Fibroblast of skin of left biceps (primary cell): ENCODE measurements around the gene ZNF184.
"Not testable (repeated sequence)": the region's sequence is repeated elsewhere in the genome, so short reads cannot be mapped to it uniquely, and the experiment has no call there.

Experiments
- DNase-seq, 2 experiments: peaks; one replicate each; pipeline ENCODE4 v3.0.0-alpha.2; 2013; ENCODE audit warnings: low read depth in 2 of 2

Gene ZNF184

DNA sequence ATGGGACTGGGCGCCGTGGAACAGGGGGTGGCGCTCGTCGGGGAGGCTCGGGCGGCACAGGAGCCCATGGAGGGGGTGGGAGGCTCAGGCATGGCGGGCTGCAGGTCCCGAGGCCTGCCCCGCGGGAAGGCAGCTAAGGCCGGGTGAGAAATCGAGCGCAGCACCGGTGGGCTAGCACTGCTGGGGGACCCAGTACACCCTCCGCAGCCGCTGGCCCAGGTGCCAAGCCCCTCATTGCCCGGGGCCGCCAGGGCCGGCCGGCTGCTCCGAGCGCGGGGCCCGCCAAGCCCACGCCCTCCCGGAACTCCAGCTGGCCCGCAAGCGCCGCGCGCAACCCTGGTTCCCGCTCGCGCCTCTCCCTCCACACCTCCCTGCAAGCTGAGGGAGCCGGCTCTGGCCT, 48.1 kb downstream of the ZNF184 start:
- not testable (repeated sequence) for DNase-seq

- no peak for DNase-seq
Measured at GRCh38 chr6:27422651-27423332, 50.1 kb downstream of the ZNF184 start.

DNA sequence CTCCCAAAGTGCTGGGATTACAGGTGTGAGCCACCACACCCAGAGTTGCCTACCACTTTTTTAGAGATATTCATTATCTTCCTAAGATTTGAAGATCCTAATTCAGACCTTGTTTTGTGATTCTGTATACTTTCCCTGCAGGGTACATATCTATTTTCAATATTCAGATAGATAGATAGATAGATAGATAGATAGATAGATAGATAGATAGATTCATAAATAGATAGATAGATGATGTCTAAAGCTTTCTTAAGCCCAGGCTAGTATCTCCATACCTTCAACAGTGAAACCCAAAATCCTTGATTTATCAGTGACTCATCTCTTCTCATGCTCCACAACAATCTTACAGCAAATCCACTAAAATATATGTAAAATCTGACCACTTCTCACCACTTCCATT, 53.5 kb downstream of the ZNF184 start:
- no peak for DNase-seq

DNA sequence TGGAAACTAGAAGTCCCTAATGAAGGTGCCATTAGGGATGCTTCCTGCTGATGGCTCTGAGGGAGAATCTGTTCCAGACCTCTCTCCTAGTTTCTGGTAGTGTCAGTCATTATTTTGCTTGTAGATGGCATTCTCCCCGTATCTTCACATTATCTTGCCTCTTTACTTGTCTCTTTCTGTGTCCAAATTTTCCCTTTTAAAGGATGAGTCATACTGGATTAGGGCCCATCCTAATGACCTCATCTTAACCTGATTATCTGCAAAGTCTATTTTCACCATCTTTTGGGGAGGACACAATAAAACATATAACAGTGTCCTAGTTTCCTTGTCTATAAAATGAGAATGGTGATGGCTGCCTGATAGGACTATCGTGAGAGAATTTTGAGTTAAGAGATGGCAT, 57.0 kb downstream of the ZNF184 start:
- DNase-seq = no peak

GRCh38 chr6:27414996-27415395, 57.9 kb downstream of the ZNF184 start:
- no peak for DNase-seq

DNA sequence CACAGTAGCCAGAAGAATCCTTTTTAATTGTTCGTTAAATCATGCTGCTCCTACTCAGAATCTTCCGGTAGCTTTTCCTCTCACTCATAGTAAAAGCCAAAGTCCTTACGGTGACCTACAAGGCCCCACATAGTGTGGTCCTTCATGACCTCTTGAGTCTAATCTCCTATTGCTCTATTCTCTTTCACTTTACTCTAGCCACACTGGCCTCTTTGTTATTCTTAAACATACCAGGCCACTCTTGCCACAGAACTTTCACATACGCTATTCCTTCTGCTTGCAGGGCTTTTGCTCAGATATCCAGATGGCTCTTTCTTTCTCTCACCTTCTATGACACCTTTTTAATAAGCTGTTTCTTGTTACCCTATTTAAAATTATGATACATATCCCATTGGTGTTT, 58.6 kb downstream of the ZNF184 start:
- no peak for DNase-seq

- no peak for DNase-seq
Measured at GRCh38 chr6:27407153-27407814, 65.6 kb downstream of the ZNF184 start.

GRCh38 chr6:27406085-27406484, 66.8 kb downstream of the ZNF184 start:
- DNase-seq = no peak

DNA sequence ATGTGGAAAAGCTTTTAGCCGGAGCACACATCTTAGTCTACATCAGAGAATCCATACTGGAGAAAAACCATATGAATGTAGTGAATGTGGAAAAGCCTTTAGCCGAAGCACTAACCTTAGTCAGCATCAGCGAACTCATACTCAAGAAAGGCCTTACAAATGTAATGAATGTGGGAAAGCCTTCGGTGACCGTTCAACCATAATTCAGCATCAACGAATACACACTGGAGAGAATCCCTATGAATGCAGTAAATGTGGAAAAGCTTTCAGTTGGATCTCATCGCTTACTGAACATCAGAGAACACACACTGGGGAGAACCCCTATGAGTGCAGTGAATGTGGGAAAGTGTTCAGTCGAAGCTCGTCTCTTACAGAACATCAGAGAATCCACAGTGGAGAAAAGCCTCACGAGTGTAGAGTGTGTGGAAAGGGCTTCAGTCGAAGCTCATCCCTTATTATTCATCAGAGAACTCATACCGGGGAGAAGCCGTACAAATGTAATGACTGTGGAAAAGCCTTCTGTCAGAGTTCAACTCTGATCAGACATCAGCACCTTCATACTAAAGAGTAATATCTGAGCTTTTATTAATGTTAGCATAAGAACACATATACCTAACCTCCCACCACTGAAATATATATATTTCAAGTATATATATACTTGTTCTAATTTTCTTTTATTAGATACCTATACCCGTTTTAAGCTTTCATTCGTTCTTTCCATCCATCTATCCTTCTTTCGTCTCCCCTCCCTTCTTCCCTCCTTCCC, 71.8 kb downstream of the ZNF184 start:
- no peak for DNase-seq
